ENCODE data around the gene VWC2L. TPM values are rescaled to one million over a fixed set of nuclear protein-coding genes. Genes with fewer than 3 reads are reported as not detected.

VWC2L gene
- total RNA-seq, 1 donor from 2014 or later = not detected

DNA sequence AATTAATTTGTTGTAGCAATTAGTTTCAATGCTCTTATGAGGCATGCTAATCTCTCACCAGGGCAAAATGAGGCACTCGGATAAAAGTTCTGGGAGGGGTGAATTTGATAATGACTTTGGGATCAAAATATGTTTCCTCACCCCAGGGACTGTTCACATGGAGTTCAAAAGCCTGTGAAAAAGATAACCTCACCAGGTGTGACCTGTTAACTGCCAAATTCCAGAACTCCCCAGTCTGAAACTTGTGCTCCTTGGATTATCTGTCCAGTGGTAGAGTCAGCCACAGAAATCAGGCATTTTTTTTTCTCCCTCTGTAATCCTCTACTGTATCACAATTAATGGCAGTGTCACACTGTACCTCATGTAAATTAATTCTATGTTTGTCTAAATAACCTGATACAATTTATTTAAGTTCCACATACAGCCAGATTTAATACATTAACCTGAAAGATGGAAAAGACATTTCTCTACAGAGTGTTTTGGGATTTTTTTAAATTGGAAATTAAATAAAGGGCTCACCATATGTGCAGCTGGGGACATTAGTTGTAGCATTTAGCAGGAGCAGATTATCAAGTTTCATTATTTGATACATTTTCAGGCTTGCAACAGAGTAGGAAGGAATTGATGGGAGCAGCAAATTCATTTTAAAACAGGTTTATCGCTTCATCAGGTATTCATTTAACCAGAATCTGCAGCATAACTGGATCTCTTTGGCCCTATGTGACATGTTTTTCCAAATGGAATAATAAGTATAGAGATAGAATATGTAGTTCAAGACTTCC is 191.2 kb downstream of the VWC2L start:
- Mint-ChIP-seq H3K27ac (ENCODE audit: unreplicated experiment) (no peak overlapping the region), H3K4me3 (ENCODE audit: unreplicated experiment) (no peak overlapping the region), H3K4me1 (ENCODE audit: unreplicated experiment) (no peaks in the 10 kb centered on the region), H3K36me3 (ENCODE audit: low read depth, unreplicated experiment) (no peaks in the 10 kb centered on the region), H3K9me3 (ENCODE audit: unreplicated experiment) (no peaks in the 10 kb centered on the region), H3K27me3 (ENCODE audit: unreplicated experiment) (no peaks in the 10 kb centered on the region)
- TF ChIP-seq, protein P1, sequence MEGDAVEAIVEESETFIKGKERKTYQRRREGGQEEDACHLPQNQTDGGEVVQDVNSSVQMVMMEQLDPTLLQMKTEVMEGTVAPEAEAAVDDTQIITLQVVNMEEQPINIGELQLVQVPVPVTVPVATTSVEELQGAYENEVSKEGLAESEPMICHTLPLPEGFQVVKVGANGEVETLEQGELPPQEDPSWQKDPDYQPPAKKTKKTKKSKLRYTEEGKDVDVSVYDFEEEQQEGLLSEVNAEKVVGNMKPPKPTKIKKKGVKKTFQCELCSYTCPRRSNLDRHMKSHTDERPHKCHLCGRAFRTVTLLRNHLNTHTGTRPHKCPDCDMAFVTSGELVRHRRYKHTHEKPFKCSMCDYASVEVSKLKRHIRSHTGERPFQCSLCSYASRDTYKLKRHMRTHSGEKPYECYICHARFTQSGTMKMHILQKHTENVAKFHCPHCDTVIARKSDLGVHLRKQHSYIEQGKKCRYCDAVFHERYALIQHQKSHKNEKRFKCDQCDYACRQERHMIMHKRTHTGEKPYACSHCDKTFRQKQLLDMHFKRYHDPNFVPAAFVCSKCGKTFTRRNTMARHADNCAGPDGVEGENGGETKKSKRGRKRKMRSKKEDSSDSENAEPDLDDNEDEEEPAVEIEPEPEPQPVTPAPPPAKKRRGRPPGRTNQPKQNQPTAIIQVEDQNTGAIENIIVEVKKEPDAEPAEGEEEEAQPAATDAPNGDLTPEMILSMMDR (IDR thresholded peaks at IDR 0.05; ENCODE audit: unreplicated experiment) = no peak
- no peak for DNase-seq (ENCODE audit: low spot score)

DNA sequence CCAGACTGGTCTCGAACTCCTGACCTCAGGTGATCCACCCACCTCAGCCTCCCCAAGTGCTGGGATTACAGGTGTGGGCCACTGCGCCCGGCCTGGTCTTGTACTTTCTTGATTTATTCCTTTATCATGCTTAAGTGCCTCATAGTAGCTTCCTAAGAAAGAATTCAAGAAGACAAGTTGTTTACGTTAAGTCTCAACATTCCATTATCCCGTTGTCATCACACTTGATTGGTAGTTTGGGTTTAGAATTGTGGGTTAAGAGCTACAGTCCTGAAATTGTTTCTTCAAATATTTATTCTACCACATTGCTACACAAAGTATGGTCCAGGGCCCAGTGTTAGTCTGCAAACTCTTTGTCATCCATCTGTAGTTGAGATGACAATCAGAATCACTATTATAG is 194.0 kb downstream of the VWC2L start:
- no peak for DNase-seq (ENCODE audit: low spot score)
- H3K27ac Mint-ChIP-seq (ENCODE audit: unreplicated experiment) = no peak overlapping the region
- H3K27me3 Mint-ChIP-seq (ENCODE audit: unreplicated experiment) = no peaks in the 10 kb centered on the region
- no peaks in the 10 kb centered on the region for H3K9me3 Mint-ChIP-seq (ENCODE audit: unreplicated experiment)
- no peaks in the 10 kb centered on the region for H3K4me1 Mint-ChIP-seq (ENCODE audit: unreplicated experiment)
- TF ChIP-seq, protein P1 (IDR thresholded peaks at IDR 0.05; ENCODE audit: unreplicated experiment) = no peak
- H3K4me3 Mint-ChIP-seq (ENCODE audit: unreplicated experiment) = no peak overlapping the region
- H3K36me3 Mint-ChIP-seq (ENCODE audit: low read depth, unreplicated experiment) = no peaks in the 10 kb centered on the region

DNA sequence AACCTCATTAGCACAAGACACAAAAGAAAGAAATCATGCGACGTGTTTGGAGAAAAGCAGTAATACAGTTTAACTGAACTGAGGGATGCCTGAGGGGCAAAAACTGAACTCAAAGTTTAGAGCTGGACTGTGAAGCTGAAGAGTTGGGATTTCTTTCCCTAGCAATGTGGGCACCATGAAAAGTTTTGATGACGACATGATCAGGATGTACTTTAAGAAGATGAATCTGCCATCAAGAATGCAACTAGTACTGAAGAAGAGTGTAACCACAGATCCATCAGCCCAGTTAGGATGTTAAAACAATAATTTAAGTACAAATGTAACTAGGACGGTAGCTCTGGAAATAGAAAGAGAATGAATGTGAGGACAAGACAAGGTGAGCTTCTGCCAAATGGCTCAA is 196.2 kb downstream of the VWC2L start:
- H3K36me3 Mint-ChIP-seq (ENCODE audit: low read depth, unreplicated experiment) = no peaks in the 10 kb centered on the region
- TF ChIP-seq, protein P1 (IDR thresholded peaks at IDR 0.05; ENCODE audit: unreplicated experiment) = no peak
- no peak overlapping the region for H3K4me3 Mint-ChIP-seq (ENCODE audit: unreplicated experiment)
- H3K27ac Mint-ChIP-seq (ENCODE audit: unreplicated experiment) = no peak overlapping the region
- peaks cover 8% of the 10 kb centered on the region for H3K4me1 Mint-ChIP-seq (ENCODE audit: unreplicated experiment)
- no peaks in the 10 kb centered on the region for H3K27me3 Mint-ChIP-seq (ENCODE audit: unreplicated experiment)
- H3K9me3 Mint-ChIP-seq (ENCODE audit: unreplicated experiment) = no peaks in the 10 kb centered on the region
- DNase-seq (ENCODE audit: low spot score) = no peak

DNA sequence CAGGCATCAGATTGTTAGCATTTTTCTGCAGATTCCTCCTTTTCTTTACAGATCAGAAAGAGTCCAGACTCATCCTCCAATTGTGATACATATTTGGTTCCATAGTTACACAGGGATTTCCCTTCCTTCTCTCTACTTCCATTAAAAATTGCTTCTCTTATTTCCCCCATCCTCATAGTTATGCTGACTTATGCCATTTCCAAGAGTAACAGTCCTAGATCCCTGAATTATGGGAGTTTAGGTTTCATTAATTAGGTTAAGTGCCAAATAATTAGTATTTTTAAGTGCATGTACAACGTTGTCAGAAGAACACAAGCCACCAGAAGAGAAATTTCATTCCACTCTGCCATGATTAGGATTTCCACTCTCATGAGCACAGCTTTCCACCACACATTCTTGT is 200.2 kb downstream of the VWC2L start:
- no peaks in the 10 kb centered on the region for H3K36me3 Mint-ChIP-seq (ENCODE audit: low read depth, unreplicated experiment)
- no peaks in the 10 kb centered on the region for H3K27me3 Mint-ChIP-seq (ENCODE audit: unreplicated experiment)
- H3K9me3 Mint-ChIP-seq (ENCODE audit: unreplicated experiment) = no peaks in the 10 kb centered on the region
- no peak overlapping the region for H3K4me3 Mint-ChIP-seq (ENCODE audit: unreplicated experiment)
- DNase-seq (ENCODE audit: low spot score) = no peak
- H3K27ac Mint-ChIP-seq (ENCODE audit: unreplicated experiment) = no peak overlapping the region
- TF ChIP-seq, protein P1 (IDR thresholded peaks at IDR 0.05; ENCODE audit: unreplicated experiment) = no peak
- peaks cover 8% of the 10 kb centered on the region for H3K4me1 Mint-ChIP-seq (ENCODE audit: unreplicated experiment)

DNA sequence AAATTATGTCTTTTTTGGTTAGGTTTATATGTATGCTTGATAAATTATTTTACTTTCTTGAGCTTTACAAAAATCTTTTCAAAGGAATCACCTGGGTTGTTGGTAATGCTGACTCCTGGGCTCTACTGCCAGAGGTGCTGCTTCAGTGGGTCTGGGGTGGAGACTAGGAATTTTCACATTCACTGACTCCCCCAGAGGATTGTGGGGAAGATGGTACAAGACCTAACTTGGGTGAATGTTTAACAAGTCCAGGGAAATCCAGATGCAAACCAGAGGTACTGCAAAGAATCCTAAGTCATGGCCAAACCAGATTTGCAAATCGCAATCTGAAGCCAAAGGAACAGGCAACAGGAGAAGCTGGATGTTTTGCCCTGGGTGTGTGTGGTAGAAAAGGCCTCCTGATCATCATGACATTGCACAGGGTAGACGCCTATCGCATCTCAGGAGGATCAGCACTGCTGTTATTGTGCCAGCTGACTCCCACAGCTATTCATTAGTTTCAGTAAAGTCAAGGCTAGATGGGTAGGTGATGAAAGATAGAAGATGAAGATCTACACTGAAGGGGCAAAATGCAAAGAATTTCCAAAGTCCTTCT is 213.4 kb downstream of the VWC2L start:
- no peak overlapping the region for H3K27ac Mint-ChIP-seq (ENCODE audit: unreplicated experiment)
- no peaks in the 10 kb centered on the region for H3K27me3 Mint-ChIP-seq (ENCODE audit: unreplicated experiment)
- TF ChIP-seq, protein P1 (IDR thresholded peaks at IDR 0.05; ENCODE audit: unreplicated experiment) = no peak
- H3K36me3 Mint-ChIP-seq (ENCODE audit: low read depth, unreplicated experiment) = no peaks in the 10 kb centered on the region
- no peaks in the 10 kb centered on the region for H3K9me3 Mint-ChIP-seq (ENCODE audit: unreplicated experiment)
- no peak for DNase-seq (ENCODE audit: low spot score)
- H3K4me1 Mint-ChIP-seq (ENCODE audit: unreplicated experiment) = no peaks in the 10 kb centered on the region
- H3K4me3 Mint-ChIP-seq (ENCODE audit: unreplicated experiment) = no peak overlapping the region
